Neural cell (in vitro differentiated cells): ENCODE data around the gene TPST2.

Source experiments
- EZH2 ChIP-seq: fragments of 200-600, 300-800 bp; shearing (Covaris generic), sonication (generic); IDR thresholded peaks from 2 replicates; pipeline ENCODE4 v1.6.1; 2014; ENCODE audit warnings: antibody characterized with exemption, low read length, borderline replicate concordance, mild to moderate bottlenecking; ENCODE audit not compliant: insufficient read depth, poor library complexity, severe bottlenecking
- POLR2AphosphoS5 ChIP-seq: IDR thresholded peaks from 2 replicates; pipeline ENCODE4 v1.6.1; 2012
- RAD21 ChIP-seq: fragments of 450-650 bp; conservative IDR thresholded peaks from 2 replicates; pipeline ENCODE4 v1.6.1; 2014; ENCODE audit warnings: antibody characterized with exemption, mild to moderate bottlenecking, moderate library complexity
- TF ChIP-seq, protein P1 (sequence below): fragments of 450-650 bp; IDR thresholded peaks from 2 replicates; pipeline ENCODE4 v1.5.1; 2014; ENCODE audit warnings: antibody characterized with exemption, mild to moderate bottlenecking, moderate library complexity; ENCODE audit not compliant: poor library complexity, severe bottlenecking

DNA sequence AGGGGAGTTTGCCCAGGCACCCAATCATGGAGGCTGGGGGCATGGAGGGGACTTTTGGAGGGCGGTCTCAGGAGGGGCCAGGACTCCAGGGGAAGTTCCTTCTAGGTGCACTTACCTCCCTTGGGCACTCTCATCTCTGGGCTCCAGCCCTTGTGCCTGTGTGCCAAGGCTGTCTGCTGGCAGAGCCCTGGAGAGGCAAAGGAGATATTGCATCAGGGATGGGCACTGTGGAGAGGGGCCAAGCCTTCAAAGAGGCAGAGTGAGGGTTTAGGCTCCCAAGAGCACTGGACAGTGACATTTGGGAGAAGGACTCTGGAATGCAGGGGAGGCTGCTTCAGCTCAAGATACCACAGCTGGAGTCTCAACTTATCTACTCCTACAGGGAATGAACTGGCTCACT is 45.4 kb downstream of the TPST2 start:
- TF ChIP-seq EZH2 (no peak), RAD21 (no peak), POLR2AphosphoS5 (no peak)
- TF ChIP-seq, protein P1, sequence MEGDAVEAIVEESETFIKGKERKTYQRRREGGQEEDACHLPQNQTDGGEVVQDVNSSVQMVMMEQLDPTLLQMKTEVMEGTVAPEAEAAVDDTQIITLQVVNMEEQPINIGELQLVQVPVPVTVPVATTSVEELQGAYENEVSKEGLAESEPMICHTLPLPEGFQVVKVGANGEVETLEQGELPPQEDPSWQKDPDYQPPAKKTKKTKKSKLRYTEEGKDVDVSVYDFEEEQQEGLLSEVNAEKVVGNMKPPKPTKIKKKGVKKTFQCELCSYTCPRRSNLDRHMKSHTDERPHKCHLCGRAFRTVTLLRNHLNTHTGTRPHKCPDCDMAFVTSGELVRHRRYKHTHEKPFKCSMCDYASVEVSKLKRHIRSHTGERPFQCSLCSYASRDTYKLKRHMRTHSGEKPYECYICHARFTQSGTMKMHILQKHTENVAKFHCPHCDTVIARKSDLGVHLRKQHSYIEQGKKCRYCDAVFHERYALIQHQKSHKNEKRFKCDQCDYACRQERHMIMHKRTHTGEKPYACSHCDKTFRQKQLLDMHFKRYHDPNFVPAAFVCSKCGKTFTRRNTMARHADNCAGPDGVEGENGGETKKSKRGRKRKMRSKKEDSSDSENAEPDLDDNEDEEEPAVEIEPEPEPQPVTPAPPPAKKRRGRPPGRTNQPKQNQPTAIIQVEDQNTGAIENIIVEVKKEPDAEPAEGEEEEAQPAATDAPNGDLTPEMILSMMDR = no peak
